B cell (primary cell): Measurements from ENCODE around the gene RBM33.

Source experiments
- EZH2 ChIP-seq: IDR thresholded peaks from 2 replicates; pipeline ENCODE4 v1.6.1; 2012; ENCODE audit warnings: borderline replicate concordance, low read depth, mild to moderate bottlenecking, moderate library complexity, low read length; ENCODE audit not compliant: insufficient read depth, poor library complexity, severe bottlenecking
- TF ChIP-seq, protein P1 (sequence below): fragments of 200-600 bp; IDR thresholded peaks from one replicate; pipeline ENCODE4 v1.8.0; 2022; ENCODE audit warnings: antibody characterized with exemption, mild to moderate bottlenecking

DNA sequence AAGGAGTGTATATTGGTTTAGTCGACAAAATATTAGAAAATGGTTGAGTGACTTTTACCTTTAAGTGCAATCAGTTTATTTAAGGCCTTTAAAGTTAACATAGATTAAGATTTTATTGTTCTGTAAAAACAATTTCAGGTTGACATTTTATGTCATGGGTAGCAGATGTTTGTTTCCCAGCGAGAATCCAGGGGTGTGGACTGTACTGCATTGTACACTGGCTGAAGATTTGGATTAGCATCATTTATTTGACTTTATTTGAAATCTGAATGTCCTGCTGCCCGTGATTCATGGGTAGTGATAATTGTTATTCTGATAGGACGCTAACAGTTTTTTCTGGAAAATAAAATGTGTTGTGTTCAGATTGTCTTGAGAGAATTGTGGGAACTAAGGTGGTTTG is 39.3 kb downstream of the RBM33 start:
- no peak for TF ChIP-seq EZH2
- TF ChIP-seq, protein P1, sequence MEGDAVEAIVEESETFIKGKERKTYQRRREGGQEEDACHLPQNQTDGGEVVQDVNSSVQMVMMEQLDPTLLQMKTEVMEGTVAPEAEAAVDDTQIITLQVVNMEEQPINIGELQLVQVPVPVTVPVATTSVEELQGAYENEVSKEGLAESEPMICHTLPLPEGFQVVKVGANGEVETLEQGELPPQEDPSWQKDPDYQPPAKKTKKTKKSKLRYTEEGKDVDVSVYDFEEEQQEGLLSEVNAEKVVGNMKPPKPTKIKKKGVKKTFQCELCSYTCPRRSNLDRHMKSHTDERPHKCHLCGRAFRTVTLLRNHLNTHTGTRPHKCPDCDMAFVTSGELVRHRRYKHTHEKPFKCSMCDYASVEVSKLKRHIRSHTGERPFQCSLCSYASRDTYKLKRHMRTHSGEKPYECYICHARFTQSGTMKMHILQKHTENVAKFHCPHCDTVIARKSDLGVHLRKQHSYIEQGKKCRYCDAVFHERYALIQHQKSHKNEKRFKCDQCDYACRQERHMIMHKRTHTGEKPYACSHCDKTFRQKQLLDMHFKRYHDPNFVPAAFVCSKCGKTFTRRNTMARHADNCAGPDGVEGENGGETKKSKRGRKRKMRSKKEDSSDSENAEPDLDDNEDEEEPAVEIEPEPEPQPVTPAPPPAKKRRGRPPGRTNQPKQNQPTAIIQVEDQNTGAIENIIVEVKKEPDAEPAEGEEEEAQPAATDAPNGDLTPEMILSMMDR, result no peak
